ENCODE data around the gene AP3B1. TPM values are rescaled to one million over a fixed set of nuclear protein-coding genes. Genes with fewer than 3 reads are reported as not detected.

AP3B1 gene
- total RNA-seq, 1 donor from 2014 or later = 105 TPM

DNA sequence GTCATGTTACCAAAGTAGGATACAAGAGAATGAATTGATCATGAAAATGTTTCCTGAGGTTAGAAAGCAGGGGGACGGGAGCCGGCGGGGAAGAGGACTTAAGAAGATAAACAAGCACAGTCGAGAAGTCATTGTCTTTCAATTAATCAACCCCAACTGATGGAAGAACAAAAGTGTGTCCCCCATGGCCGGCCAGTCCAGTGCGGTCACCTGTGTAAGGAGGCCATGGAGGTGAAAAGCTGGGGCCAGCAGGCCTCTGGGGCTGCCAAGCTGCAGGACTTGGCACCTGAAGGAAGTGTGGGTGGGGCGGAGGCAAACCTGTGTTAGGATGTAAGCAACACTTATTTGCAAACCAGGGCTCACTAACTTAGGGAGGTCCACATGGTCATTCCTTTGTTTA is 295.1 kb downstream of the AP3B1 start:
- H2AFZ ChIP-seq (replicated peaks) = no peak overlapping the region
- H3K27me3 ChIP-seq = no peaks in the 10 kb centered on the region
- H3K4me3 ChIP-seq = no peak overlapping the region
- peaks cover 9% of the 10 kb centered on the region for H3K27me3 Mint-ChIP-seq (ENCODE audit: insufficient read depth, low read depth)
- H3K4me1 ChIP-seq = peaks cover 56% of the 10 kb centered on the region
- H3K36me3 Mint-ChIP-seq = peaks cover 21% of the 10 kb centered on the region
- H3K4me1 Mint-ChIP-seq = peaks cover 37% of the 10 kb centered on the region
- H3K36me3 ChIP-seq = no peaks in the 10 kb centered on the region
- H3K9me3 ChIP-seq (ENCODE audit: low read depth) = no peaks in the 10 kb centered on the region
- H3K79me2 ChIP-seq (ENCODE audit: low read depth) = no peaks in the 10 kb centered on the region
- H3K27ac Mint-ChIP-seq = no peak overlapping the region
- H4K20me1 ChIP-seq (ENCODE audit: low read depth) = peaks cover 22% of the 10 kb centered on the region
- TF ChIP-seq, protein P1, sequence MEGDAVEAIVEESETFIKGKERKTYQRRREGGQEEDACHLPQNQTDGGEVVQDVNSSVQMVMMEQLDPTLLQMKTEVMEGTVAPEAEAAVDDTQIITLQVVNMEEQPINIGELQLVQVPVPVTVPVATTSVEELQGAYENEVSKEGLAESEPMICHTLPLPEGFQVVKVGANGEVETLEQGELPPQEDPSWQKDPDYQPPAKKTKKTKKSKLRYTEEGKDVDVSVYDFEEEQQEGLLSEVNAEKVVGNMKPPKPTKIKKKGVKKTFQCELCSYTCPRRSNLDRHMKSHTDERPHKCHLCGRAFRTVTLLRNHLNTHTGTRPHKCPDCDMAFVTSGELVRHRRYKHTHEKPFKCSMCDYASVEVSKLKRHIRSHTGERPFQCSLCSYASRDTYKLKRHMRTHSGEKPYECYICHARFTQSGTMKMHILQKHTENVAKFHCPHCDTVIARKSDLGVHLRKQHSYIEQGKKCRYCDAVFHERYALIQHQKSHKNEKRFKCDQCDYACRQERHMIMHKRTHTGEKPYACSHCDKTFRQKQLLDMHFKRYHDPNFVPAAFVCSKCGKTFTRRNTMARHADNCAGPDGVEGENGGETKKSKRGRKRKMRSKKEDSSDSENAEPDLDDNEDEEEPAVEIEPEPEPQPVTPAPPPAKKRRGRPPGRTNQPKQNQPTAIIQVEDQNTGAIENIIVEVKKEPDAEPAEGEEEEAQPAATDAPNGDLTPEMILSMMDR (IDR thresholded peaks at IDR 0.05) = no peak
- TF ChIP-seq EZH2 (IDR thresholded peaks at IDR 0.05) (no peak), EZH2phosphoT487 (IDR thresholded peaks at IDR 0.05) (no peak)
- no peak overlapping the region for H3K9ac ChIP-seq
- peak overlapping the region; percentile 66 for H3K4me2 ChIP-seq
- H3K9me3 Mint-ChIP-seq = no peaks in the 10 kb centered on the region
- no peak overlapping the region for H3K4me3 Mint-ChIP-seq
- DNase-seq (ENCODE audit: low spot score) = peak; percentile 45
- peak overlapping the region; percentile 18 for H3K27ac ChIP-seq
- peaks cover 34% of the 10 kb centered on the region for H3F3A ChIP-seq (ENCODE audit: low read depth)

DNA sequence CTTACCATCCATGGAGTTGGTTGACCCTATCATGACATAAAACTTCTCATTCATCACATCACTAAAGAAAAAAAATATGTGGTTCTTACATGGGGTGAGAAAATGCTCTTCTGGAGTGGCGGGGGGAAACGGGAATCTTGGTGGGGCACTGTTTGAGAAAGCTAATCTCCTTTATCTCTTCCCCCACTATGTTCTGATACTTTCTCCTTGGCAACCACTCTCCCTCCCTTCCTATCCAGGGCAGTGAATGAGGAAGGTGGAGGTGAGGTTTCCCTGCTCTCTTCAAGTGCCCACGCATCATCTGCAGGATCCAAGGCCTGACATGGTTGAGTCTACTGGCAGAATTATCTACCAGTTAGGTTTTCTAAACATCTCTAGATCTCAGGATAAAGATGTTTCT is 297.6 kb downstream of the AP3B1 start:
- TF ChIP-seq EZH2phosphoT487 (IDR thresholded peaks at IDR 0.05) (no peak), EZH2 (IDR thresholded peaks at IDR 0.05) (no peak)
- TF ChIP-seq, protein P1 (IDR thresholded peaks at IDR 0.05) = no peak
- Mint-ChIP-seq H3K27me3 (ENCODE audit: insufficient read depth, low read depth) (peaks cover 15% of the 10 kb centered on the region), H3K9me3 (no peaks in the 10 kb centered on the region)

DNA sequence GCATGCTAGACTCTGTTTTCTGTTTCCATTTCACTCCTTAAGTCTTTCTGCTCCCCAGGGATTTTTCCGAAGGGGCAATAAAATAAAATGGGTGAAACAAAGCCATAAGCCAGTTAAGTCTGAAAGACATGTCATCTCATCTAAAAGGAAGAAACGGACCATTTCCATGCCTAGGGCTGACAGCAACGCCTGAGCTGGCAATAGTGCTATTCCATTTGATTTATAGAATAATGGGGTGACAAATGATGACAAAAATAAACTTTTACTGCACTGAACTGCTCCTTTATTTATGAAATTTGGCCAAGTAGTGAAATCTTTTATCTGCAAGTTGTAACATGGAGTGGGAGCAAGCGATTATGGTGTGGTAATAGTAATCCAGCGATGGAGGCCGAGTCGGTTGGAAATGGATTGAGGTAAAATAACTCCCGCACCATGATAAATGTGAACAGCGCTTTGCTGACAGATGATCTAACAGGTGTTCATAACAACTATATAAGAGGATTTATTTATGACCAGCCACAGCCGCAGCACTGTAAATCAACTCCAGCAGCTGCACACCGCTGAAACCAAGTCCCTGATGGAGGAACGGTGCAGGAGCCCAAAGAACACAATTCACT is 298.6 kb downstream of the AP3B1 start:
- Histone ChIP-seq H3K36me3 (no peaks in the 10 kb centered on the region), H3K9ac (no peak overlapping the region), H4K20me1 (ENCODE audit: low read depth) (peaks cover 37% of the 10 kb centered on the region), H3K4me2 (peak overlapping the region; percentile 4), H3K27me3 (no peaks in the 10 kb centered on the region), H2AFZ (replicated peaks) (no peak overlapping the region), H3K4me3 (no peak overlapping the region), H3F3A (ENCODE audit: low read depth) (peaks cover 38% of the 10 kb centered on the region), H3K9me3 (ENCODE audit: low read depth) (no peaks in the 10 kb centered on the region), H3K79me2 (ENCODE audit: low read depth) (no peaks in the 10 kb centered on the region), H3K27ac (no peak overlapping the region), H3K4me1 (peaks cover 68% of the 10 kb centered on the region)
- H3K36me3 Mint-ChIP-seq = peaks cover 19% of the 10 kb centered on the region
- no peak overlapping the region for H3K27ac Mint-ChIP-seq
- H3K4me3 Mint-ChIP-seq = no peak overlapping the region
- H3K27me3 Mint-ChIP-seq (ENCODE audit: insufficient read depth, low read depth) = peaks cover 16% of the 10 kb centered on the region
- H3K9me3 Mint-ChIP-seq = no peaks in the 10 kb centered on the region
- TF ChIP-seq, protein P1 (IDR thresholded peaks at IDR 0.05) = no peak
- no peak for TF ChIP-seq EZH2phosphoT487 (IDR thresholded peaks at IDR 0.05)
- TF ChIP-seq EZH2 (IDR thresholded peaks at IDR 0.05) = no peak
- no peak for DNase-seq (ENCODE audit: low spot score)
- H3K4me1 Mint-ChIP-seq = peaks cover 52% of the 10 kb centered on the region

More for the DNA sequence above, 297.6 kb downstream of the AP3B1 start:
- Histone ChIP-seq H2AFZ (replicated peaks) (no peak overlapping the region), H3K4me3 (no peak overlapping the region), H3K36me3 (no peaks in the 10 kb centered on the region), H3K4me2 (no peak overlapping the region), H3K9ac (no peak overlapping the region), H3K27me3 (no peaks in the 10 kb centered on the region), H3K27ac (no peak overlapping the region), H3K79me2 (ENCODE audit: low read depth) (no peaks in the 10 kb centered on the region), H3F3A (ENCODE audit: low read depth) (peaks cover 31% of the 10 kb centered on the region), H3K9me3 (ENCODE audit: low read depth) (no peaks in the 10 kb centered on the region), H4K20me1 (ENCODE audit: low read depth) (peaks cover 30% of the 10 kb centered on the region), H3K4me1 (peaks cover 57% of the 10 kb centered on the region)
- Mint-ChIP-seq H3K4me3 (no peak overlapping the region), H3K4me1 (peaks cover 41% of the 10 kb centered on the region), H3K27ac (no peak overlapping the region), H3K36me3 (peaks cover 19% of the 10 kb centered on the region)
- DNase-seq (ENCODE audit: low spot score) = no peak
